NB4 (cell line): ENCODE results near the gene ADK.
"Not testable (repeated sequence)": the region's sequence is repeated elsewhere in the genome, so short reads cannot be mapped to it uniquely, and the experiment has no call there.

Experiments used
- DNase-seq: peaks from one replicate; pipeline ENCODE4 v3.0.0; 2010; ENCODE audit warnings: low read depth
- H3K4me3 ChIP-seq: one replicate; pipeline ENCODE4 v1.5.1; 2011; ENCODE audit warnings: mild to moderate bottlenecking, low read depth, low read length, moderate library complexity
- MYC ChIP-seq: IDR thresholded peaks from 2 replicates; pipeline ENCODE4 v1.6.1; 2011; ENCODE audit warnings: low read depth, low read length
- POLR2A ChIP-seq: IDR thresholded peaks from 2 replicates; pipeline ENCODE4 v1.6.1; 2011; ENCODE audit warnings: mild to moderate bottlenecking; ENCODE audit not compliant: insufficient read length; ENCODE audit errors: extremely low read depth
- TF ChIP-seq, protein P1 (sequence below): IDR thresholded peaks from one replicate; pipeline ENCODE4 v1.5.1; 2012; ENCODE audit warnings: low read depth, low read length
- TF ChIP-seq, protein P2 (sequence below): IDR thresholded peaks from 2 replicates; pipeline ENCODE4 v1.6.1; 2011; ENCODE audit warnings: low read depth, low read length

Gene ADK

DNA sequence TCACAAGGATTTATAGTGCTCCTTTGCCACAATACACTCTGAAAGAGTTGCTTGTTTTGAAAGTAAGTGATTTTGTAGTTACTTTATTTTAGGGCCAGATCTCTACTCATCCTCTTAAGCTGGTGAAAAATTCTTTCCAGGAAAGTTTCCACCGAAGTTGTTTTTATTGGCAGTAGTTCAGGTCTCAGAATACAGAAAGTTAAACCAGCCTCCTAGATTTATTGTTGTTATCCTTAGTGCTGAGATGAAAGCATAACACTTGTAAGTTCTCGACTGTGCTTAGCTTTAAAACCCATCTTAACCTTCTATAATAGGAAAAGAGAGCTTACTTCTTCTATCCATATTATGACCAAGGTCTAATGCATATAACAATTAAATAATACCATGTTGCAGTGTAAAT, 5.9 kb upstream of the ADK start:
- TF ChIP-seq MYC, result no peak
- no peak for TF ChIP-seq POLR2A
- TF ChIP-seq, protein P1, sequence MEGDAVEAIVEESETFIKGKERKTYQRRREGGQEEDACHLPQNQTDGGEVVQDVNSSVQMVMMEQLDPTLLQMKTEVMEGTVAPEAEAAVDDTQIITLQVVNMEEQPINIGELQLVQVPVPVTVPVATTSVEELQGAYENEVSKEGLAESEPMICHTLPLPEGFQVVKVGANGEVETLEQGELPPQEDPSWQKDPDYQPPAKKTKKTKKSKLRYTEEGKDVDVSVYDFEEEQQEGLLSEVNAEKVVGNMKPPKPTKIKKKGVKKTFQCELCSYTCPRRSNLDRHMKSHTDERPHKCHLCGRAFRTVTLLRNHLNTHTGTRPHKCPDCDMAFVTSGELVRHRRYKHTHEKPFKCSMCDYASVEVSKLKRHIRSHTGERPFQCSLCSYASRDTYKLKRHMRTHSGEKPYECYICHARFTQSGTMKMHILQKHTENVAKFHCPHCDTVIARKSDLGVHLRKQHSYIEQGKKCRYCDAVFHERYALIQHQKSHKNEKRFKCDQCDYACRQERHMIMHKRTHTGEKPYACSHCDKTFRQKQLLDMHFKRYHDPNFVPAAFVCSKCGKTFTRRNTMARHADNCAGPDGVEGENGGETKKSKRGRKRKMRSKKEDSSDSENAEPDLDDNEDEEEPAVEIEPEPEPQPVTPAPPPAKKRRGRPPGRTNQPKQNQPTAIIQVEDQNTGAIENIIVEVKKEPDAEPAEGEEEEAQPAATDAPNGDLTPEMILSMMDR, result no peak
- TF ChIP-seq, protein P2, sequence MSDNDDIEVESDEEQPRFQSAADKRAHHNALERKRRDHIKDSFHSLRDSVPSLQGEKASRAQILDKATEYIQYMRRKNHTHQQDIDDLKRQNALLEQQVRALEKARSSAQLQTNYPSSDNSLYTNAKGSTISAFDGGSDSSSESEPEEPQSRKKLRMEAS, result no peak
- no peak overlapping the region for H3K4me3 ChIP-seq
- no peak for DNase-seq

DNA sequence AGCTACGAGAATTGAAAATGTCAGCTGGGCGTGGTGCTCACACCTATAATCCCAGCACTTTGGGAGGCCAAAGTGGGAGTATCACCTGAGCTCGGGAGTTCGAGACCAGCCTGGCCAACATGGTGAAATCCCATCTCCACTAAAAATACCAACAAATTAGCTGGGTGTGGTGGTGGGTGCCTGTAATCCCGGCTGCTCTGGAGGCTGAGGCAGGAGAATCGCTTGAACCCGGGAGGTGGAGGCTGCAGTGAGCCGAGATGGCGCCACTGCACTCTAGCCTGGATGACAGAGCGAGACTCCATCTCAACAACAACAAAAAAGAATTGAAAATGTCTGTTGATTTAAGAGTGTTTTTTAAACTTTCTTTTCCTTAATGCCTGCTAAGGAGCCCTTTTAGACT, 4.0 kb upstream of the ADK start:
- not testable (repeated sequence) for H3K4me3 ChIP-seq, DNase-seq

DNA sequence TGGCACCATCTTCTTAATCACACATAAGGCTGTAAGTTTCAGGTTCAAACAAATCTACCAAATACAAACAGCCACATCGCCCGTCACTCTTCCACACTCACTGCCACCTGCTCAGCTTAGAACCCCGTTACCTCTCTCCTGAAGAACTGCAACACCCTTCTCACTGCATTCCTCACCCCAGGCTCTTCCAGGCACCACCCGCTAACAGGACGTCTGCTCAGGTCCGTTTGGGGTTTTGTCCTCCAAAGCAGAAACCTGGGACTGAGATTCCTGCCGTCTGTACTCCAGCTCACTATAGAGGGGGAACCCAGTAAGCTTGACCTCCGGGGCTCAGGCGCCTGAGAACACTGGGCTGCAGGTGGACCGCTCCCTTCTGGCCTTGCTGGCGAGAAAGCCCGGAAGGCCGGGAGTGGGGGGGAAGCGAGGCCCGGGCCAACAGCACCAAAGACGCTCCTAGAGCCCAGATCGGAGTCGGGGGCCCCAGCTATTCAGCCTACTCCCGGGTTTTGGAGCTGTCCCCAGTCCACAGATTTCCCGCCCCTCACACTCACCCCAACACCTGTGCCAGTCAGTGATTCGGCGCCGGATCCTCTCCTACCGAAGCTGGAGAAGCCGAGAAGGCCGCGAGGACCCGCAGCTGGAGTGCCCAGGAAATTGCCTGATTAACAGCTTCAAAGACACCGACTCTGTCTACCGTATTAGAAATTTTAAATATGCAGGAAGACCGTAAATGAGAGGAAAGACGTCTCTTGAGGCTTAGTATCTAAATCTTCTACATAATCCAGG, 624 bp upstream of the ADK start, which contains the start of gene AP3M1:
AP3M1 (minus strand) TSS at position 625 of the 786 bp plus-strand sequence. CDS start 12,449 bp downstream, outside the sequence.
- H3K4me3 ChIP-seq, result peak within 1 kb of the TSS; percentile 97
- TF ChIP-seq POLR2A (no peak), MYC (peak; percentile 47)
- TF ChIP-seq, protein P2, result peak; percentile 15
- TF ChIP-seq, protein P1, result no peak
- DNase-seq, result no peak

- H3K4me3 ChIP-seq, result peak overlapping the region; percentile 97
- TF ChIP-seq, protein P1, result no peak
- TF ChIP-seq MYC (no peak), POLR2A (no peak)
- peak; percentile 20 for DNase-seq
Measured at GRCh38 chr10:74151879-74152722, 1.1 kb downstream of the ADK start.

- TF ChIP-seq MYC, result no peak
- TF ChIP-seq, protein P2, result no peak
- TF ChIP-seq, protein P1, result no peak
- TF ChIP-seq POLR2A, result no peak
- H3K4me3 ChIP-seq, result peak overlapping the region; percentile 97
- no peak for DNase-seq
Measured at GRCh38 chr10:74153123-74153522, 2.1 kb downstream of the ADK start.

GRCh38 chr10:74153676-74154075, 2.7 kb downstream of the ADK start:
- TF ChIP-seq, protein P2, result no peak
- TF ChIP-seq, protein P1, result no peak
- no peak for TF ChIP-seq MYC
- no peak for TF ChIP-seq POLR2A
- H3K4me3 ChIP-seq, result peak overlapping the region; percentile 97
- no peak for DNase-seq
